Endothelial cell of umbilical vein (primary cell): ENCODE measurements around the gene OTUD1. TPM values are rescaled to one million over a fixed set of nuclear protein-coding genes. Genes with fewer than 3 reads are reported as not detected.
"Not testable (repeated sequence)": the region's sequence is repeated elsewhere in the genome, so short reads cannot be mapped to it uniquely, and the experiment has no call there.

Experiments used
- Bru-seq: library from RNA; stranded (reverse); fragments of 400-500 nt; gene quantifications from one replicate; lab custom pipeline; 2021; lab: Mats Ljungman, UMichigan
- BruChase-seq, 2 experiments: library from RNA; stranded (reverse); fragments of 400-500 nt; gene quantifications; one replicate each; lab custom pipeline; 2021; lab: Mats Ljungman, UMichigan
- BruUV-seq: library from RNA; stranded (reverse); fragments of 400-500 nt; replicated peaks from 2 replicates; lab custom pipeline; 2021; lab: Mats Ljungman, UMichigan
- CTCF ChIA-PET: fragments of 300-600, 350-600 bp; sonication (Branson Sonifier 250); formaldehyde crosslinking; loops from one replicate; lab custom pipeline; 2021; ENCODE audit warnings: antibody characterized with exemption, inconsistent platforms; lab: Charles Lee
- POLR2A ChIA-PET: fragments of 300-600, 350-600 bp; sonication (Branson Sonifier 250); formaldehyde crosslinking; loops from one replicate; lab custom pipeline; 2021; ENCODE audit warnings: antibody characterized with exemption, inconsistent platforms; lab: Charles Lee
- DNase-seq: peaks from one replicate; pipeline ENCODE4 v3.0.0-alpha.2; 2011; ENCODE audit warnings: low read depth, low spot score
- FAIRE-seq: peaks from 2 replicates; lab custom pipeline; 2011; peaks lifted over from hg19 to GRCh38; lab: Jason Lieb, UNC
- H2AFZ ChIP-seq: 2 replicates; pipeline ENCODE4 v1.6.0; 2012; ENCODE audit warnings: low read depth, low read length, control low read depth, inconsistent platforms
- H3K27ac ChIP-seq: 2 replicates; pipeline ENCODE4 v1.5.1; 2011; ENCODE audit warnings: low read depth, mild to moderate bottlenecking, control low read depth, low read length, moderate library complexity; ENCODE audit not compliant: insufficient read depth
- H3K27me3 ChIP-seq, 2 experiments: 2 replicates each; pipeline versions ENCODE4 v1.6.0 to v1.6.1; 2011; ENCODE audit warnings: low read length in 2 of 2, mixed read lengths in 1 of 2; ENCODE audit not compliant: control insufficient read depth in 2 of 2, insufficient read depth in 2 of 2
- H3K36me3 ChIP-seq, 2 experiments: 2 replicates in 1 of 2; 3 replicates in 1 of 2; pipeline ENCODE4 v1.5.1; 2011; ENCODE audit warnings: low read length in 2 of 2, mild to moderate bottlenecking in 1 of 2, moderate library complexity in 1 of 2; ENCODE audit not compliant: control insufficient read depth in 2 of 2, insufficient read depth in 2 of 2; ENCODE audit errors: extremely low read depth in 1 of 2
- H3K4me1 ChIP-seq: 3 replicates; pipeline ENCODE4 v1.5.1; 2011; ENCODE audit warnings: mild to moderate bottlenecking, low read length; ENCODE audit not compliant: control insufficient read depth, insufficient read depth; ENCODE audit errors: extremely low read depth
- H3K4me2 ChIP-seq: 2 replicates; pipeline ENCODE4 v1.6.1; 2011; ENCODE audit warnings: low read length, control low read depth, mixed read lengths; ENCODE audit not compliant: insufficient read depth
- H3K4me3 ChIP-seq, 3 experiments: fragments of 200-600 bp in 1 of 3; sonication (generic), shearing (Covaris generic) in 1 of 3; replicated peaks in 1 of 3; 2 replicates each; pipeline ENCODE4 v1.5.1; 2011 to 2016; ENCODE audit warnings: control low read depth in 3 of 3, low read length in 3 of 3, mild to moderate bottlenecking in 2 of 3, inconsistent platforms in 1 of 3, low read depth in 1 of 3, moderate library complexity in 1 of 3; ENCODE audit not compliant: insufficient read depth in 1 of 3
- H3K79me2 ChIP-seq: 2 replicates; pipeline ENCODE4 v1.6.0; 2012; ENCODE audit warnings: low read length, inconsistent platforms; ENCODE audit not compliant: control insufficient read depth, insufficient read depth
- H3K9ac ChIP-seq: replicated peaks from 2 replicates; pipeline ENCODE3; 2011; ENCODE audit warnings: low read length, control low read depth; ENCODE audit not compliant: insufficient read depth; ENCODE audit errors: extremely low read depth
- H3K9me1 ChIP-seq: replicated peaks from 3 replicates; pipeline ENCODE4 v1.6.0; 2011; ENCODE audit warnings: mild to moderate bottlenecking, low read length; ENCODE audit not compliant: control insufficient read depth, insufficient read depth; ENCODE audit errors: extremely low read depth
- H3K9me3 ChIP-seq: replicated peaks from 2 replicates; pipeline ENCODE4 v1.5.1; 2012; ENCODE audit warnings: low read length, inconsistent platforms; ENCODE audit not compliant: control insufficient read depth, insufficient read depth
- H4K20me1 ChIP-seq: replicated peaks from 2 replicates; pipeline ENCODE3; 2011; ENCODE audit warnings: mild to moderate bottlenecking, low read length; ENCODE audit not compliant: control insufficient read depth, insufficient read depth; ENCODE audit errors: extremely low read depth
- EZH2 ChIP-seq: IDR thresholded peaks from 2 replicates; pipeline ENCODE4 v1.6.1; 2012; ENCODE audit warnings: borderline replicate concordance, low read depth, mild to moderate bottlenecking, moderate library complexity, low read length, inconsistent platforms; ENCODE audit not compliant: severe bottlenecking
- FOS ChIP-seq: IDR thresholded peaks from 2 replicates; pipeline ENCODE4 v1.6.1; 2011; ENCODE audit warnings: mild to moderate bottlenecking, low read length, moderate library complexity, borderline replicate concordance; ENCODE audit not compliant: insufficient read depth
- GATA2 ChIP-seq: IDR thresholded peaks from 2 replicates; pipeline ENCODE4 v1.7.0; 2011; ENCODE audit warnings: low read depth, mild to moderate bottlenecking, moderate library complexity, mixed read lengths, low read length; ENCODE audit not compliant: insufficient read length, insufficient read depth
- JUN ChIP-seq: IDR thresholded peaks from 2 replicates; pipeline ENCODE4 v1.6.1; 2011; ENCODE audit warnings: borderline replicate concordance, low read depth; ENCODE audit not compliant: insufficient read length, insufficient read depth
- MAX ChIP-seq: IDR thresholded peaks from 2 replicates; pipeline ENCODE4 v1.6.1; 2011; ENCODE audit not compliant: insufficient read depth, insufficient read length
- MYC ChIP-seq: IDR thresholded peaks from one replicate; pipeline ENCODE4 v1.6.1; 2011; ENCODE audit warnings: mild to moderate bottlenecking, low read depth, low read length
- POLR2A ChIP-seq: IDR thresholded peaks from 2 replicates; pipeline ENCODE4 v1.6.1; 2012; ENCODE audit warnings: low read depth, mild to moderate bottlenecking, control low read depth, low read length
- POLR2AphosphoS5 ChIP-seq: IDR thresholded peaks from 2 replicates; pipeline ENCODE4 v1.6.1; 2012; ENCODE audit warnings: low read depth, mild to moderate bottlenecking, control low read depth, low read length, moderate library complexity; ENCODE audit not compliant: insufficient read depth
- dilution Hi-C: fragments of 300-500 bp; cut with MboI; formaldehyde crosslinking; loops from one replicate; pipeline ENCODE4 v1.15.0; 2019; ENCODE audit warnings: low sequenced_read_pairs; ENCODE audit not compliant: extremely low pct_ligation_motif_present
- intact Hi-C: fragments of 100-400 bp; cut with micrococcal nuclease; formaldehyde crosslinking; loops from one replicate; pipeline ENCODE4 v1.10.0; 2022
- long read RNA-seq: library from polyadenylated mRNA; stranded (forward); transcript quantifications from one replicate; pipeline ENCODE4 v2.0.0, GENCODE V29; 2021
- polyA minus RNA-seq, 3 experiments: library from RNA; depleted of rRNA, polyadenylated mRNA; stranded (reverse); fragments of >200 nt; gene quantifications; 1 replicate in 1 of 3; 2 replicates in 2 of 3; pipeline ENCODE4 v1.2.3, GENCODE V29; 2011
- polyA plus RNA-seq, 4 experiments: library from polyadenylated mRNA; depleted of rRNA in 3 of 4; stranded (reverse) in 3 of 4; unstranded in 1 of 4; fragments of >200 nt; gene quantifications; 2 replicates each; pipeline versions ENCODE4 v1.2.1 to v1.2.3, GENCODE V29; 2011 to 2012; ENCODE audit warnings: missing spikeins in 1 of 4
- total RNA-seq: library from RNA; stranded (reverse); gene quantifications from 2 replicates; pipeline ENCODE4 v1.2.3, GENCODE V29; 2021
- TF ChIP-seq, protein P1 (sequence below), 2 donors: IDR thresholded peaks; 1 replicate in 1 of 2; 2 replicates in 1 of 2; pipeline ENCODE4 v1.5.1; 2011; ENCODE audit warnings: low read length in 2 of 2, mild to moderate bottlenecking in 2 of 2, moderate library complexity in 2 of 2, control low read depth in 1 of 2, inconsistent platforms in 1 of 2, low read depth in 1 of 2; ENCODE audit not compliant: insufficient read depth in 1 of 2; ENCODE audit errors: extremely low read depth in 1 of 2

OTUD1 gene
- total RNA-seq (4.8 and 6.0 TPM in 2 replicates), polyA plus RNA-seq (1.3 and 2.2 TPM in 2 replicates), polyA minus RNA-seq (3.2 and 3.9 TPM in 2 replicates), Bru-seq, nascent RNA (percentile 63 among the genes with signal in this experiment), BruChase-seq, experiment 1, labeled RNA remaining after a 6-hour chase (percentile 42 among the genes with signal in this experiment), BruChase-seq, experiment 2, labeled RNA remaining after a 2-hour chase (percentile 84 among the genes with signal in this experiment)
- 1.7 and 1.8 TPM in 2 replicates for polyA plus RNA-seq (2011; cell fraction: cytosol; rRNA removed)
- polyA plus RNA-seq (2011; cell fraction: nucleus; rRNA removed): 2.3 and 2.6 TPM in 2 replicates
- 1.6 and 1.7 TPM in 2 replicates for polyA plus RNA-seq (2012)
- polyA minus RNA-seq (2011; cell fraction: cytosol; rRNA and poly(A)+ RNA removed): 4.6 TPM
- 4.7 and 6.4 TPM in 2 replicates for polyA minus RNA-seq (2011; cell fraction: nucleus; rRNA and poly(A)+ RNA removed)
- long read RNA-seq, transcript OTUD1-201 (1 exons, 2,933 nt): major isoform, 7 of 7 reads
- long read RNA-seq, partial matches to known transcripts: 0 of 7 reads
- long read RNA-seq, other reads (novel, unspliced or antisense): 0 of 7 reads

- Histone ChIP-seq H3K4me1 (peaks cover 4% of the 10 kb centered on the region), H3K9ac (peak within 1 kb of the TSS; percentile 76), H3K9me3 (no peaks in the 10 kb centered on the region), H3K36me3 (peaks cover 0 to 2% of the 10 kb centered on the region in 2 experiments), H3K27ac (peak within 1 kb of the TSS; percentile 36), H2AFZ (peak within 1 kb of the TSS; percentile 86), H4K20me1 (no peaks in the 10 kb centered on the region), H3K4me2 (peak within 1 kb of the TSS; percentile 67), H3K9me1 (no peaks in the 10 kb centered on the region), H3K4me3 (peak within 1 kb of the TSS; percentile 39 to 82 (median 54)), H3K79me2 (no peaks in the 10 kb centered on the region), H3K27me3 (no peaks in the 10 kb centered on the region)
- FAIRE-seq: peak; percentile 72
- ChIA-PET POLR2A (no interaction called here), CTCF (no interaction called here)
- dilution Hi-C loops: no loop called here
- BruUV-seq: no TSS peak
- intact Hi-C loops: loop anchor here (2.0 kb wide), 1 partner anchor 344 kb away; the partner anchor contains the start of gene MSRB2
- peak; percentile 91 for DNase-seq
- TF ChIP-seq POLR2A: no peak
- no peak for TF ChIP-seq EZH2
- TF ChIP-seq MAX: peak; percentile 79
- no peak for TF ChIP-seq FOS
- TF ChIP-seq JUN: no peak
- TF ChIP-seq, protein P1, sequence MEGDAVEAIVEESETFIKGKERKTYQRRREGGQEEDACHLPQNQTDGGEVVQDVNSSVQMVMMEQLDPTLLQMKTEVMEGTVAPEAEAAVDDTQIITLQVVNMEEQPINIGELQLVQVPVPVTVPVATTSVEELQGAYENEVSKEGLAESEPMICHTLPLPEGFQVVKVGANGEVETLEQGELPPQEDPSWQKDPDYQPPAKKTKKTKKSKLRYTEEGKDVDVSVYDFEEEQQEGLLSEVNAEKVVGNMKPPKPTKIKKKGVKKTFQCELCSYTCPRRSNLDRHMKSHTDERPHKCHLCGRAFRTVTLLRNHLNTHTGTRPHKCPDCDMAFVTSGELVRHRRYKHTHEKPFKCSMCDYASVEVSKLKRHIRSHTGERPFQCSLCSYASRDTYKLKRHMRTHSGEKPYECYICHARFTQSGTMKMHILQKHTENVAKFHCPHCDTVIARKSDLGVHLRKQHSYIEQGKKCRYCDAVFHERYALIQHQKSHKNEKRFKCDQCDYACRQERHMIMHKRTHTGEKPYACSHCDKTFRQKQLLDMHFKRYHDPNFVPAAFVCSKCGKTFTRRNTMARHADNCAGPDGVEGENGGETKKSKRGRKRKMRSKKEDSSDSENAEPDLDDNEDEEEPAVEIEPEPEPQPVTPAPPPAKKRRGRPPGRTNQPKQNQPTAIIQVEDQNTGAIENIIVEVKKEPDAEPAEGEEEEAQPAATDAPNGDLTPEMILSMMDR (IDR thresholded peaks at IDR 0.05; ENCODE audit: extremely low read depth in 1 of 2, insufficient read depth in 1 of 2, low read depth in 1 of 2, low read length in 2 of 2): peak in 1 of 2 donors; percentile 4
- TF ChIP-seq MYC: no peak
- TF ChIP-seq GATA2: no peak
- TF ChIP-seq POLR2AphosphoS5: peak; percentile 30
Measured at GRCh38 chr10:23438547-23439451, at the start of gene OTUD1. TSS of gene OTUD1 (plus strand) at chr10:23439075. CDS start at chr10:23439458, 383 bp downstream.

- CTCF ChIA-PET: not testable (repeated sequence)
Measured at GRCh38 chr10:23390408-23390807, 48.5 kb upstream of the OTUD1 start.

More at GRCh38 chr10:23390408-23390807, 48.5 kb upstream of the OTUD1 start:
- H3K36me3 ChIP-seq, BruUV-seq, H3K4me2 ChIP-seq, H4K20me1 ChIP-seq, H3K9me1 ChIP-seq, H3K4me1 ChIP-seq, H3K4me3 ChIP-seq, H2AFZ ChIP-seq, H3K27ac ChIP-seq, H3K79me2 ChIP-seq, POLR2A ChIA-PET, FAIRE-seq, DNase-seq, intact Hi-C loops, H3K9ac ChIP-seq, H3K9me3 ChIP-seq, dilution Hi-C loops, H3K27me3 ChIP-seq: not testable (repeated sequence)
